GM19193 (cell line): ENCODE data around the gene GALNT9.

ENCODE experiments used
- POLR2A ChIP-seq: IDR thresholded peaks from 4 replicates; pipeline ENCODE4 v1.6.1; 2011; ENCODE audit not compliant: insufficient read depth, insufficient read length; ENCODE audit errors: extremely low read depth

The GALNT9 gene

DNA sequence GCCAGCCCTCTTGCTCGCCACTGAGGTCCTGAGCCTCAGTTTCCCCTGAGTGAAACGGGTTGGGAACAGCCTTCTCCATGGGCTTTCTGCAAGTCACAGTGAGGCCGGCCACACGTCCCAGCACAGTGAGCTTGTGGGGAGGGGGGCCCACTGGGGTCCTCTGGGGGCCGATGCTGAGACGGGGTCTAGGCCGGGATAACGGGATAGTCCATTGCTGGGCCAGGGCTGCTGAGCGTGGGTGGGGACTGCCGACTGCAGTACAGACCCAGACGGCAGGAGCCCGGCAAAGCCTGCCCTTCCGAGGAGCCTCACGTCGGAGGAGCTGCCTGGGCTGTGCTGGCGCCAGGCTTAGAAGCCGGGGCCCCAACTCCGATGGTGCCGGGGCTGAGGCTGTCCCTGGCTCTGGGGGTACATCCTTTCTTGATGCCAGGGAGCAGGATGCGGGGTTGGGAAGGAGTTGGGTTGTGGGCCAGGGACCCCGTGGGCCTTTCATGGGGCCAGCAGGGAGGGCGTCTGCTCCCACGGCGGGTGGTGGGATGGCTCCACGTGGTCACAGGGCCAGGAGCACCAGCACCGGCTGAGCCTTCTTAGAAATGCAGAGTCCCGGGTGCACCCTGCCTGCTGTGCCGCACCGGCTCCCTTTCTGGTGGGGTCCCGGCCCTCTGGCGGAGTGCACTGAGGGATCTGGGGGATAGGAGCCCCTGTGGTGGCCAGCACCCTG lies 160.9 kb downstream of the GALNT9 start:
- no peak for TF ChIP-seq POLR2A

DNA sequence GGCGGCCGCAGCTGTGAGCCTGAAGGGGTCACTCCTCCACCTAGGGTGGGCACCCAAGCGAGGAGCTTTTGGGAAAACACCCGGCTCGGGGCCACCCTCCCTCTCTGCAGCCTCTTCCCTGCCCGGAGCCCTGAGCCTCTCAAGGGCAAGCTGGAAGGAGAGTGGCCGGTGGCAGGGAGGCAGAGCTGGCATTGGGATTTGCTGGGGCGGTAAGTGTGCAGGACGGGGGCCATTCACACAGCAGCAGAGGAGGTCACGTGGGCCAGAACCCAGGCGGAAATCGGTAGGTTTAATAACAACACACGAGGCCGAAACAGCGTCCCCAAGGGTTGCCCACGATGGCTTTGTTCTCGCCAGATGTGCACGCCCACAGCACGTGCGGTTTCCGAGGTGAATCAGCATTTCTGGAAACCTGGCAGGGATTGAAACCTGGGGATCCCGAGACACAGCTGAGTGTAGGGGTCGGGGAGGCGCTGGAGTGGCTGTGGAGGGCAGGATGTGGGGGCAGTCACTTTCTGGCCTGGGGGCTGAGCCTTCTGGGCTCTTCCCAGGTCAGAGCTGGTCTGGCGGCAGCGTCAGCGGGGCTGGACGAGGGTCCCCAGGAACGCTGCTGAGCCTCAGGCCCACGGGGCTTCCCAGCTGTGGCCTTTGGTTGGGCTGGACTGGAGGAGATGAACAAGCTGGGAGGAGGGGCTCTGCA lies 161.6 kb downstream of the GALNT9 start:
- no peak for TF ChIP-seq POLR2A

DNA sequence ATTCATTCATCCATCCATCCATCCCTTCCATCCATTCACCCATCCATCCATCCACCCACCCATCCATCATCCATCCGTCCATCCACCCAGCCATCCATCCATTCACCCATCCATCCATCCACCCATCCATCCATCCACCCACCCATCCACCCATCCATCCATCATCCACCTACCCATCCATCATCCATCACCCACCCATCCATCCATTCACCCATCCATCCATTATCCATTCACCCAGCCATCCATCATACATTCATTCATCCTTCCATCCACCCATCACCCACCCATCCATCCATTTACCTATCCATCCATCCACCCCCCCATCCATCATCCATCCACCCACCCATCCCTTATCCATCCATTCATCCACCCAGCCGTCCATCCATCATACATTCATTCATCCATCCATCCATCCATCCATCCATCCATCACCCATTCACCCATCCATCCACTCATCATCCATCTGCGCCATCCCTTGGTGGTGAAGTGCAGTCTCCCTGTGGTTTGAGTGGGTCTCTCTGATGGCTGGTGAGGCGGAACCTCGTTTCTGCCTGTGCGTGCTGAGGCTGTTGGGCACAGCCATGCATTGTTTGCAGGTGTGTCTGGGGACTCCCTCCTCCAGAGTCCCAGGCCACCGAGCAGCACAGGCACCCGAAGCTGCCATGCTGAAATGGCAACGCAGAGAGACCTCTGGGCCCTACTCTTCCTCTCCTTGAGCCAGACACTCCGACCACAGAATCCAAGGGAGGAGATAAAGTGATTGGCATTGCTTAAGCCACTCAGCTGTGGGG lies 162.4 kb downstream of the GALNT9 start:
- TF ChIP-seq POLR2A = no peak

DNA sequence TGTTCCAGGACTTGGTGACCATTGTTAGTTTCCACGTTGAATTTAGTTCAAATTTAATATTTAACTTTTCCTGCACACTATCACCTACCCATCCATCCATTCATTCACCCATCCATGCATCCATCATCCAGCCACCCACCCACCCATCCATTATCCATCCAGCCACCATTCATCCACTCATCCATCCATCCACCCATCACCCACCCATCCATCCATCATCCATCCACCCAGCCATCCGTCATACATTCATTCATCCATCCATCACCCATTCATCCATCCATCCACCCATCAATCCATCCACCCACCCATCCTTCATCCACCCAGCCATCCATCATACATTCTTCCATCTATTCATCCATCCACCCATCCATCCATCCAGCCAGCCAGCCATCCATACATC lies 163.3 kb downstream of the GALNT9 start:
- no peak for TF ChIP-seq POLR2A

DNA sequence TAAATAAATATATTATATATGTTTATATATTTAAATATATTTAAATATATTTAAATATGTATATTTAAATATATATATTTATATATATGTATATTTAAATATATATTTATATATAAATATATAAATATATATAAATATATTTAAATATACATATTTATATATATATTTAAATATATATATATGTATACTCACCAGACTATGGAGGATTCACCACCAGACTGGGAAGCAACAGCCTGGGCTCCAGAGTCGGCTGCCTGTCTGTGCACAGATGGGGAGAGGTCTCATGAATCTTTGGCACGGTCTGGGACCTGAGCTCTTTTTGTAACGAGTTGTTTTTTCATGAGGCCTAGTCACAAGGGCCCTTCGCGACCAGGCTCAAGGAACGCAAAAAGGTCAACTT lies 163.8 kb downstream of the GALNT9 start:
- no peak for TF ChIP-seq POLR2A

DNA sequence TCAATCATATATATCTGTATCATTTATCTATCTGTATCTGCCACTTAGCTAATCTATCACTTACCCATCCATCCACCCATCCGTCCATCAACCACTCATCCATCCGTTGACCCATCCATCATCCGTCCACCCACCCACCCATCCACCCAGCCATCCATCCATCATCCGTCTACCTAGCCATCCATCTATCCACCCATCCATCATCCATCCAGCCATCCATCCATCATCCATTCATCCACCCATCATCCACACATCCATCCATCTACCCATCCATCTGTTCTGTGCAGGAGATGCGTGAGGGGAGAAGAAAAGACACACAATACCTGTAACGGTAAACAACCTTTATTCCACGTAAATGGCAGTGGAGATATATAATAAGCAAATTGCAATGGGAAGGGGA lies 165.0 kb downstream of the GALNT9 start:
- TF ChIP-seq POLR2A = no peak

DNA sequence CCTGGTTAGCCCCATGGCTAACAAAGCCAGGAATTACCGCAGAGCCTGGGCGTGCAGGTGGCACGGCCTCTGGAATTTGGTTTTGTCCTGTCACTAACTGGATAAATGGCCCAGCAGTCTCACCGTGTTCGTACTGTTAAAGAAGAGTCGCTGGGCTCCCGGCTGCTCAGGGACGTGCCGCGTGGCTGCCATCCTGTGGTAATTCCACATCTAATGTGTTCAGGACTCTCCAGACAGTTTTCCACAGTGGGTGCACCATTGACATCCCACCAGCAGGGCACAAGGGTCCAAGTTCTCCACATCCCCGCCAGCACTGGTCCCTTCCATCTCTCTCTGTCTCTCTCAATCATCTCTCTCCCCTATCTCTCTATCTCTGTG lies 165.5 kb downstream of the GALNT9 start:
- no peak for TF ChIP-seq POLR2A

DNA sequence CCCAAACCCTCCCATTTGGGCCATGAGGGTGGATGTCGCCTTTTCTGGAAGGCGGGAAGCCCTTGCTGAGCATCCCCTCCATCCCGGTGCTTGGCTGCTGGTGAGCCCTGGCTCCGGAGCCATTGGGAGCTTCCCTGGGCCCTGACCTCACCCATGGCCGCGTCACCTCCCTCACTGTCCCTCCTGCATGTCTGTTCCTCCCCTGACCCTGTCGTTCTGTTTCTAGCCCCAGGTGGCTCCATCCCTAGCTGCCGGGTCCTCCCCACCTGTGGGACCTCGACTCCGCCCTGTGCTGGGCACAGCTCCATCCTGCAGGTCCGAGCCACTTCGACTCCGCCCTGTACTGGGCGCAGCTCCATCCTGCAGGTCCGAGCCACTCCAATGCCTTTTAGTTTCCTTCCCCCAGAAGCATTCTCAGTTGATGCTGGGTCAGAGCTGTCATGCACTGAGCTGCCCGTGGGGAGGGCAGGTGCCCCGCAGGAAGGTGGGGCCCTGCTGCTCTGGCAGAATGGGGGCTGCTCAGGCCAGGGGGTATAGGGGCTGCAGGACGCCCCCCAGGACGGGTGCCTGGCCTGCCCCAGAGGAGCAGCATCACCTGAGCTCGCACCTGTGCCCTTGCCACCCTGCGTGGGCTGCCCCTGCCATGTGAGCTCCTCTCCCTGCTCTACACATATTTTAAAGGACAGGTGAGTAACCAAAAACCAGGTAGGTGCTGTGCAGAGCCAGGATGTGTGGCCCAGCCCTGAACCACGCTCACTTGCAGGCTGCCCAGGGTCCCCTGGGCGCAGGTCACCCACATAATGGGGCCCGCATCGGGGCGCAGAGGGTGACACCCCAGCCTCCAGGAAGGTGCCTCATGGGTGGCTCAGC lies 166.1 kb downstream of the GALNT9 start:
- TF ChIP-seq POLR2A = no peak

DNA sequence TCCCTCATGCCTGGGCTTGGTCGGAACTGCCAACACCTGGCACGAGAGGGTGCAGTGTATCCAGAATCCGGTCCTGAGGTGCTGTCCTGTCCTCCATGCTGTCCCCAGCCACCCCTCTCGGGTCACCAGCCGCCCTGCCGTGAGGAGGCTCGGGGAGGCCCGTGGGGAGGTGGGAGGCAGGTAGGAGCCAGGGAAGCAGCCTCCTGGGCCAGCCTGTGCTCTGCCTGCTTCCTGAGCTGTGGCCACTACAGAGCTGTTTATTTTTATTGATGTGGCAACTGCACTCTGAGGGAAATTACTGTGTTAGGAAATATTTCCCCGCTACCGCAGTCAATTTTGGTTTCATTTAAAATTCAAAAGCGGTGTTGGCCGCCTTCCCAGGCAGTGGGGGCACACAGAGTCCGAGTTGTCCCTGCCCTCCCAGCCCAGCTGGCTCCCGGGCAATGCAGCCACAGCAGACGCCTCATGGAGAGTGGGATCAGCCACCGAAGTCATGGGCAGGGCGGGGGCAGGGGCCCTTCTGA lies 166.8 kb downstream of the GALNT9 start:
- no peak for TF ChIP-seq POLR2A

DNA sequence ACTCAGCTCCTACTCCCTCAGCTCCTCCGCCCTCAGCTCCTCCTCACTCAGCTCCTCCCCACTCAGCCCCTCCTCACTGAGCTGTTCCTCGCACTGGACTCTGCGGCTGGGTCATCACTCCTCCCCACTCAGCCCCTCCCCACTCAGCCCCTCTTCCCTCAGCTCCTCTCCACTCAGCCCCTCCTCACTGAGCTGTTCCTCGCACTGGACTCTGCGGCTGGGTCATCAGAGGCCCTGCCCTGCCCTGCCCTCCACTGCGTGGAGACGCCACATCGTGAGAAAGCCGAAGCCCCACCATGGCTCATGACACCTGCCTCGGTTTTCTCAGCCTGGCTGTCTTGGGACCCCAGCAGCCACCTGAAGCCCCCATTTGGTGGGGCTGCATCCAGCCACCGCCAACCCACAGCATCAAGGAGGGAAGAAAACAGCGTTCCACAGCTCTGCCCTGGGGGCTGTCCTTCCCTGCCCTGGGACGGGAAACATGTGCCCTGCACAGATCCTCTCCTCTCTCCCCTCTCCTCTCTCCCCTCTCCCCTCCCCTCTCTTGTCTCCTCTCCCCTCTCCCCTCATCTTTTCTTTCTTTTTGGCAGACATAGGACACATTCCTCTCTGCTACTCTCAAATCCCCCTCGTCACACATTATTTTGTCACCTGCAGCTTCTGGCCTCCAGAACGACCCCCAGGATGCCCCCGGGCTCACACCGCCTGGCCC lies 167.4 kb downstream of the GALNT9 start:
- TF ChIP-seq POLR2A = no peak

DNA sequence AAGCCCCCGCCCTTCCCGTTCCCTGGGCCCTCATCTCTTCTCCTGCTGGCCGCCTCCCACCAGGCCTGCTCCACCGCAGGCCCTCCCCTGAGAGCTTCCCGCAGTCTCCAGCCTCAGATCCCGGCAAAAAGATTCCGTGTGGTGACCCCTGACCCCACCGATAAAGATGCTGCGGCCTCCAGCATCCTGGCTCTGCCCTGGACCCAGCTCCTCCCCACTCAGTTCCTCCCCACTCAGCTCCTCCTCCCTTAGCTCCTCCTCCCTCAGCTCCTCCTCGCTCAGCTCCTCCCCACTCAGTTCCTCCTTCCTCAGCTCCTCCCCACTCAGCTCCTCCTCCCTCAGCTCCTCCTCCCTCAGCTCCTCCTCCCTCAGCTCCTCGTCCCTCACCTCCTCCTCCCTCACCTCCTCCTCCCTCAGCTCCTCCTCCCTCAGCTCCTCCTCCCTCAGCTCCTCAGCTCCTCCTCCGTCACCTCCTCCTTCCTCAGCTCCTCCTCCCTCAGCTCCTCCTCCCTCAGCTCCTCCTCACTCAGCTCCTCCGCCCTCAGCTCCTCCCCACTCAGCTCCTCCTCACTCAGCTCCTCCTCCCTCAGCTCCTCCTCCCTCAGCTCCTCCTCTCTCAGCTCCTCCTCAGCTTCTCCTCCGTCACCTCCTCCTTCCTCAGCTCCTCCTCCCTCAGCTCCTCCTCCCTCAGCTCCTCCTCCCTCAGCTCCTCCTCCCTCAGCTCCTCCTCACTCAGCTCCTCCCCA lies 168.2 kb downstream of the GALNT9 start:
- TF ChIP-seq POLR2A = no peak

DNA sequence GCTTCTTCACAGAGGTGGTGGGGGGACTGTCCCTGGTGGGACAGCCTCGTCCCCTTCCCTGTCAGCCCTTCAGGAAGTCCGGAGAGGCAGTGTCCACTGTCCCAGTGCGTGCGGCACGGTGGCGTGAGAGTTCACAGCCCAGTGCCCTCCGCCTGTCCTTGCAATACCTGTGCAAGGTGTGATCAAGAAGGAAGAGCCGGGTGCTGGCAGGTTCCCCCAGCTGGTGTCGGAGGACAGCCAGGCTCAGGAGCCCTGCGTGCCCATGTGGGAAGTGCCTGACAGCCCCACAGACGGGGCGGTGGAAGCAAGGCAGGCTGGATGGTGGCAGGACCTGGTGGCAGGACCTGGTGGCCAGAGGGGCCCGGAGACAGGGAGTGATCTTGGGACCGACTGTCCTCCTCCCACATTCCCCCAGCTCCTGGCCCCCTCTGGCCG lies 168.8 kb downstream of the GALNT9 start:
- no peak for TF ChIP-seq POLR2A

DNA sequence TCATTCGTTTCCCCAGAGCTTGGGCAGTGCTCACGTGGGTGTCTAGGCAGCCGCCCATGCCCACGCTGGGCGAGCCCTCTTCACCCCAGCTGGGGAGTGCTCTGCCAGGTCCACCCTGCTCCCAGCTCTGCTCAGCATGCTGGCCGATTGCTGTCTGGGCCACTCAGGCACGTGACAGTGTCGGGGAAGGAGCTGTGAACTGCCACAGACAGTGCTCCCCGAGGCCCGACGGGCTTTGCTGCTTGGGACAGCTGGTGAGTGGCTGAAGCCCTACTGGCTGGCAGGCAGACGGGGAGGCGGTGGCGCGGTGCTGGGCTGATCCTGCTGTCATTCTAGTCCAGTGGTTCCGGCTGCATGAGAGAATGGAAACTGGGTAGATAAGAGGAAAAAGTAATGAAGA lies 169.4 kb downstream of the GALNT9 start:
- no peak for TF ChIP-seq POLR2A
